Right ventricle myocardium superior (tissue), 1 donor: ENCODE measurements around the gene TMEM266. TPM values are rescaled to one million over a fixed set of nuclear protein-coding genes. Genes with fewer than 3 reads are reported as not detected.

Experiments
- ATAC-seq: fragments of 200-7000 bp; cut with Tn5 transposase; one replicate; pipeline ENCODE4 v1.9.1; 2020; ENCODE audit warnings: mild to moderate bottlenecking; ENCODE audit not compliant: poor library complexity
- DNase-seq: peaks from one replicate; pipeline ENCODE4 v3.0.0-alpha.2; 2020
- intact Hi-C: fragments of 100-400 bp; cut with DNase I; formaldehyde crosslinking; loops from one replicate; pipeline ENCODE4 v1.11.2; 2022
- total RNA-seq: library from RNA; stranded (reverse); fragmentation: NEBNext Ultra II Directional; extraction: Animal tissue kit (Norgen Biotek cat#: 25700); gene quantifications from one replicate; pipeline ENCODE4 v1.2.1, GENCODE V29; 2021
- donor health status: DM: no; HTN: yes; CAD: no; lungs with severe emphysema.

Gene TMEM266
- total RNA-seq, 1 donor from 2014 or later = 0.13 TPM

- DNase-seq (no peak), ATAC-seq (no peak)
- intact Hi-C loops = no loop called here
These were observed 4.6 kb downstream of the TMEM266 start for GRCh38 chr15:76064375-76064774.

- intact Hi-C loops = no loop called here
- ATAC-seq (peak; percentile 49), DNase-seq (no peak)
These were observed 5.5 kb downstream of the TMEM266 start for GRCh38 chr15:76065245-76065644.

- no peak for DNase-seq
- intact Hi-C loops = no loop called here
- no peak for ATAC-seq
These were observed 6.0 kb downstream of the TMEM266 start for GRCh38 chr15:76065793-76066192.

- intact Hi-C loops = no loop called here
- no peak for ATAC-seq
These were observed 10.4 kb downstream of the TMEM266 start for GRCh38 chr15:76070192-76070591.

GRCh38 chr15:76070921-76071635 lies 11.3 kb downstream of the TMEM266 start:
- intact Hi-C loops = no loop called here
- no peak for DNase-seq
- no peak for ATAC-seq

More at GRCh38 chr15:76070192-76070591, 10.4 kb downstream of the TMEM266 start:
- DNase-seq = no peak

GRCh38 chr15:76071806-76072205 lies 12.0 kb downstream of the TMEM266 start:
- ATAC-seq (no peak), DNase-seq (no peak)
- intact Hi-C loops = no loop called here

- intact Hi-C loops = no loop called here
- DNase-seq (no peak), ATAC-seq (no peak)
These were observed 13.8 kb downstream of the TMEM266 start for GRCh38 chr15:76073554-76073953.

- intact Hi-C loops = no loop called here
- no peak for DNase-seq
- ATAC-seq = no peak
These were observed 15.3 kb downstream of the TMEM266 start for GRCh38 chr15:76075046-76075445.

- ATAC-seq = no peak
- intact Hi-C loops = no loop called here
- no peak for DNase-seq
These were observed 18.6 kb downstream of the TMEM266 start for GRCh38 chr15:76078285-76078877.

GRCh38 chr15:76084256-76084655 lies 24.5 kb downstream of the TMEM266 start:
- no peak for ATAC-seq
- intact Hi-C loops = no loop called here
- no peak for DNase-seq

- ATAC-seq (no peak), DNase-seq (no peak)
- intact Hi-C loops = no loop called here
These were observed 38.9 kb downstream of the TMEM266 start for GRCh38 chr15:76098685-76099084.

- intact Hi-C loops = no loop called here
- DNase-seq (no peak), ATAC-seq (no peak)
These were observed 39.6 kb downstream of the TMEM266 start for GRCh38 chr15:76099388-76099787.

GRCh38 chr15:76100361-76100760 lies 40.6 kb downstream of the TMEM266 start:
- ATAC-seq = no peak
- intact Hi-C loops = no loop called here
- DNase-seq = no peak

- DNase-seq = no peak
- ATAC-seq = no peak
- intact Hi-C loops = no loop called here
These were observed 41.9 kb downstream of the TMEM266 start for GRCh38 chr15:76101655-76102054.

- no peak for DNase-seq
- ATAC-seq = no peak
- intact Hi-C loops = no loop called here
These were observed 45.6 kb downstream of the TMEM266 start for GRCh38 chr15:76105391-76105790.

- intact Hi-C loops = no loop called here
- ATAC-seq (no peak), DNase-seq (no peak)
These were observed 46.1 kb downstream of the TMEM266 start for GRCh38 chr15:76105911-76106310.

GRCh38 chr15:76107169-76107568 lies 47.4 kb downstream of the TMEM266 start:
- intact Hi-C loops = no loop called here
- ATAC-seq (peak; percentile 46), DNase-seq (no peak)

- DNase-seq = peak; percentile 65
- ATAC-seq = peak; percentile 90
- intact Hi-C loops = no loop called here
These were observed 48.4 kb downstream of the TMEM266 start for GRCh38 chr15:76108021-76108723.

- no peak for ATAC-seq
- no peak for DNase-seq
- intact Hi-C loops = no loop called here
These were observed 49.3 kb downstream of the TMEM266 start for GRCh38 chr15:76109046-76109445.

GRCh38 chr15:76114561-76114960 lies 54.8 kb downstream of the TMEM266 start:
- intact Hi-C loops = no loop called here
- DNase-seq = no peak
- no peak for ATAC-seq
